ENCODE data around the gene TRIM2. TPM values are rescaled to one million over a fixed set of nuclear protein-coding genes. Genes with fewer than 3 reads are reported as not detected.

TRIM2 gene
- polyA plus RNA-seq, 1 of the 3 experiments (the other 2 are of a cell fraction): 16.4 TPM

DNA sequence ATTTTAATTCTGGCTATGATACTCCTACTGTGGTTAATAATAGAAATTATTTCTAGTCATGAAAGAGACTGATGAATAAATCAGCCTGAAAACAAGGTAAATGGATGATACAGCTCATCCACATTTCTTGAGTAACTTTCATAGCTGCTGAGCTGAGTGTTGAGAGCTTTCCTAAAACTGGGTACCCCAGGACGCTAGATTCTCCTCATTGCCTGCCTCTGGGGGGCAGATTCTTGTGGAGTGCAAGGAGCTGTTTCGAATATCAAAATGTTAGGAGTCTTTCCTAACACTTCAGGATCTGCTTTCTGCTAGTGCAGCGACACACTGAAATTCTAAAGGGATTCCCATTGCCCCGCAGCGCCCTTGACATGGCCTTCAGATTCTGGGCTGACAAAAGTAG, 142.3 kb downstream of the TRIM2 start:
- Histone ChIP-seq H2AFZ (ENCODE audit: low read depth) (no peak overlapping the region), H3K36me3 (replicated peaks in 1 of 2; ENCODE audit: control insufficient read depth in 1 of 2, insufficient read depth in 2 of 2, low read length in 1 of 2) (peaks cover 0 to 2% of the 10 kb centered on the region in 2 experiments), H3K79me2 (ENCODE audit: insufficient read depth) (peaks cover 34% of the 10 kb centered on the region), H3K27me3 (ENCODE audit: insufficient read depth) (no peaks in the 10 kb centered on the region), H3K4me1 (ENCODE audit: control insufficient read depth in 1 of 2, insufficient read depth in 2 of 2, low read depth in 1 of 2, low read length in 1 of 2) (peaks cover 6 to 8% of the 10 kb centered on the region in 2 experiments), H4K20me1 (ENCODE audit: insufficient read depth) (no peaks in the 10 kb centered on the region), H3K9ac (no peak overlapping the region; the same call in 1 of the 2 replicates), H3K9me2 (no peaks in the 10 kb centered on the region), H3K27ac (ENCODE audit: low read depth in 2 of 2, low read length in 1 of 2) (no peak overlapping the region), H3K4me2 (peak overlapping the region; percentile 83; the same call in 1 of the 2 replicates), H3K4me3 (ENCODE audit: low read depth in 2 of 2, low read length in 1 of 2) (no peak overlapping the region), H3F3A (replicated peaks; ENCODE audit: insufficient read depth) (peaks cover 4% of the 10 kb centered on the region), H3K9me3 (no peaks in the 10 kb centered on the region)
- ChIA-PET CTCF (interaction anchor here (1.0 to 4.5 kb wide), 16 partner anchors 11 to 404 kb away, joined by 3 to 67 read pairs (median 10); partner anchors contain the start of gene TMEM131L), POLR2A (no interaction called here)
- TF ChIP-seq, protein P1, sequence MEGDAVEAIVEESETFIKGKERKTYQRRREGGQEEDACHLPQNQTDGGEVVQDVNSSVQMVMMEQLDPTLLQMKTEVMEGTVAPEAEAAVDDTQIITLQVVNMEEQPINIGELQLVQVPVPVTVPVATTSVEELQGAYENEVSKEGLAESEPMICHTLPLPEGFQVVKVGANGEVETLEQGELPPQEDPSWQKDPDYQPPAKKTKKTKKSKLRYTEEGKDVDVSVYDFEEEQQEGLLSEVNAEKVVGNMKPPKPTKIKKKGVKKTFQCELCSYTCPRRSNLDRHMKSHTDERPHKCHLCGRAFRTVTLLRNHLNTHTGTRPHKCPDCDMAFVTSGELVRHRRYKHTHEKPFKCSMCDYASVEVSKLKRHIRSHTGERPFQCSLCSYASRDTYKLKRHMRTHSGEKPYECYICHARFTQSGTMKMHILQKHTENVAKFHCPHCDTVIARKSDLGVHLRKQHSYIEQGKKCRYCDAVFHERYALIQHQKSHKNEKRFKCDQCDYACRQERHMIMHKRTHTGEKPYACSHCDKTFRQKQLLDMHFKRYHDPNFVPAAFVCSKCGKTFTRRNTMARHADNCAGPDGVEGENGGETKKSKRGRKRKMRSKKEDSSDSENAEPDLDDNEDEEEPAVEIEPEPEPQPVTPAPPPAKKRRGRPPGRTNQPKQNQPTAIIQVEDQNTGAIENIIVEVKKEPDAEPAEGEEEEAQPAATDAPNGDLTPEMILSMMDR (IDR thresholded peaks at IDR 0.05): peak; percentile 25
- TF ChIP-seq NRF1 (IDR thresholded peaks at IDR 0.05; ENCODE audit: low read depth, low read length): no peak
- TF ChIP-seq, protein P2, sequence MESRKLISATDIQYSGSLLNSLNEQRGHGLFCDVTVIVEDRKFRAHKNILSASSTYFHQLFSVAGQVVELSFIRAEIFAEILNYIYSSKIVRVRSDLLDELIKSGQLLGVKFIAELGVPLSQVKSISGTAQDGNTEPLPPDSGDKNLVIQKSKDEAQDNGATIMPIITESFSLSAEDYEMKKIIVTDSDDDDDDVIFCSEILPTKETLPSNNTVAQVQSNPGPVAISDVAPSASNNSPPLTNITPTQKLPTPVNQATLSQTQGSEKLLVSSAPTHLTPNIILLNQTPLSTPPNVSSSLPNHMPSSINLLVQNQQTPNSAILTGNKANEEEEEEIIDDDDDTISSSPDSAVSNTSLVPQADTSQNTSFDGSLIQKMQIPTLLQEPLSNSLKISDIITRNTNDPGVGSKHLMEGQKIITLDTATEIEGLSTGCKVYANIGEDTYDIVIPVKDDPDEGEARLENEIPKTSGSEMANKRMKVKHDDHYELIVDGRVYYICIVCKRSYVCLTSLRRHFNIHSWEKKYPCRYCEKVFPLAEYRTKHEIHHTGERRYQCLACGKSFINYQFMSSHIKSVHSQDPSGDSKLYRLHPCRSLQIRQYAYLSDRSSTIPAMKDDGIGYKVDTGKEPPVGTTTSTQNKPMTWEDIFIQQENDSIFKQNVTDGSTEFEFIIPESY (IDR thresholded peaks at IDR 0.05; ENCODE audit: borderline replicate concordance, low read depth): no peak
- 94% methylated on average over 5 of the region's 5 CpGs for WGBS (ENCODE audit: low lambda C conversion rate)
- DNase-seq: no peak

DNA sequence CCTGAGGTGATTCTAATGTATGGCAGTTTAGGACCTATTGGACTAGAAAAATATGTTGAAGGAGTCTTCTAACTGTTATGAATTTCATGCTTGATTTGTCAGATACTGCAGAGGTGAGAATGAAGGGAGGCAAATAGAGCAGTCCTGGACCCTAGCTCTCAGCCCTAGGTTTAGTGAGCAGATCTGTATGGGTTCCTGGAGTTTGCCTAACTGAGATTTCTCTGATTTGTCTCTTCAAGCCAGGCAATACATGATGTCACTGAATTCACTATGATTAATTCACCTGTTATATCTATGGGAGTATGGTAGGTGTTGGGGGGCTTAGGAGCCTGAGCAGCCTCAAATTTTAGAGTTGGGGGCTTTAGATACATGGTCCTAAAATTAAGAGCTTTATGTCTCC, 142.9 kb downstream of the TRIM2 start:
- Histone ChIP-seq H3K27me3 (ENCODE audit: insufficient read depth) (no peaks in the 10 kb centered on the region), H3K36me3 (replicated peaks in 1 of 2; ENCODE audit: control insufficient read depth in 1 of 2, insufficient read depth in 2 of 2, low read length in 1 of 2) (peaks cover 0 to 2% of the 10 kb centered on the region in 2 experiments), H3K9me2 (no peaks in the 10 kb centered on the region), H3F3A (replicated peaks; ENCODE audit: insufficient read depth) (peaks cover 4% of the 10 kb centered on the region), H3K9me3 (no peaks in the 10 kb centered on the region), H3K9ac (no peak overlapping the region), H3K4me1 (ENCODE audit: control insufficient read depth in 1 of 2, insufficient read depth in 2 of 2, low read depth in 1 of 2, low read length in 1 of 2) (peaks cover under 1 to 8% of the 10 kb centered on the region in 2 experiments; a peak in 3 of 4 replicates), H2AFZ (ENCODE audit: low read depth) (no peak overlapping the region), H3K4me2 (no peak overlapping the region), H3K4me3 (ENCODE audit: low read depth in 2 of 2, low read length in 1 of 2) (no peak overlapping the region), H4K20me1 (ENCODE audit: insufficient read depth) (no peaks in the 10 kb centered on the region), H3K27ac (ENCODE audit: low read depth in 2 of 2, low read length in 1 of 2) (no peak overlapping the region), H3K79me2 (ENCODE audit: insufficient read depth) (peaks cover 34% of the 10 kb centered on the region)
- ChIA-PET CTCF (interaction anchor here (1.0 to 4.5 kb wide), 7 partner anchors 17 to 296 kb away, joined by 3 to 67 read pairs (median 6); no protein-coding TSS in a partner anchor), POLR2A (no interaction called here)
- TF ChIP-seq POLR2AphosphoS5 (IDR thresholded peaks at IDR 0.05; ENCODE audit: low read depth, low read length): no peak
- TF ChIP-seq, protein P3, sequence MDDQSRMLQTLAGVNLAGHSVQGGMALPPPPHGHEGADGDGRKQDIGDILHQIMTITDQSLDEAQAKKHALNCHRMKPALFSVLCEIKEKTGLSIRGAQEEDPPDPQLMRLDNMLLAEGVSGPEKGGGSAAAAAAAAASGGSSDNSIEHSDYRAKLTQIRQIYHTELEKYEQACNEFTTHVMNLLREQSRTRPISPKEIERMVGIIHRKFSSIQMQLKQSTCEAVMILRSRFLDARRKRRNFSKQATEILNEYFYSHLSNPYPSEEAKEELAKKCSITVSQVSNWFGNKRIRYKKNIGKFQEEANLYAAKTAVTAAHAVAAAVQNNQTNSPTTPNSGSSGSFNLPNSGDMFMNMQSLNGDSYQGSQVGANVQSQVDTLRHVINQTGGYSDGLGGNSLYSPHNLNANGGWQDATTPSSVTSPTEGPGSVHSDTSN (IDR thresholded peaks at IDR 0.05): no peak
- TF ChIP-seq, protein P2 (IDR thresholded peaks at IDR 0.05; ENCODE audit: borderline replicate concordance, low read depth): no peak
- TF ChIP-seq, protein P4, sequence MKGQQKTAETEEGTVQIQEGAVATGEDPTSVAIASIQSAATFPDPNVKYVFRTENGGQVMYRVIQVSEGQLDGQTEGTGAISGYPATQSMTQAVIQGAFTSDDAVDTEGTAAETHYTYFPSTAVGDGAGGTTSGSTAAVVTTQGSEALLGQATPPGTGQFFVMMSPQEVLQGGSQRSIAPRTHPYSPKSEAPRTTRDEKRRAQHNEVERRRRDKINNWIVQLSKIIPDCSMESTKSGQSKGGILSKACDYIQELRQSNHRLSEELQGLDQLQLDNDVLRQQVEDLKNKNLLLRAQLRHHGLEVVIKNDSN (IDR thresholded peaks at IDR 0.05; ENCODE audit: borderline replicate concordance, low read depth): no peak
- no peak for DNase-seq
